WTC11 (cell line): ENCODE measurements around the gene WDPCP.

ENCODE experiments used
- CTCF ChIP-seq: fragments of 200-600 bp; IDR thresholded peaks from 2 replicates; pipeline ENCODE4 v1.8.0; 2022; ENCODE audit warnings: antibody characterized with exemption
- ETV6 ChIP-seq: sonication (generic); formaldehyde crosslinking; IDR thresholded peaks from 2 replicates; pipeline ENCODE4 v1.8.1; 2022; ENCODE audit warnings: mild to moderate bottlenecking, missing genetic modification reagents
- MXD4 ChIP-seq: fragments of 250-450 bp; sonication (Bioruptor Pico); IDR thresholded peaks from 2 replicates; pipeline ENCODE4 v1.8.0; 2021; ENCODE audit warnings: mild to moderate bottlenecking, moderate library complexity, borderline replicate concordance
- NFE2L1 ChIP-seq: sonication (generic); formaldehyde crosslinking; IDR thresholded peaks from 2 replicates; pipeline ENCODE4 v1.8.1; 2023; ENCODE audit warnings: missing genetic modification reagents
- NFYB ChIP-seq: sonication (generic); formaldehyde crosslinking; conservative IDR thresholded peaks from 2 replicates; pipeline ENCODE4 v1.8.0; 2022; ENCODE audit warnings: low read depth, missing genetic modification reagents
- NR3C1 ChIP-seq: sonication (generic); formaldehyde crosslinking; conservative IDR thresholded peaks from 2 replicates; pipeline ENCODE4 v1.8.1; 2023; ENCODE audit warnings: low read depth, mild to moderate bottlenecking, missing genetic modification reagents
- TEAD4 ChIP-seq: sonication (generic); formaldehyde crosslinking; IDR thresholded peaks from 2 replicates; pipeline ENCODE4 v1.8.0; 2022; ENCODE audit warnings: mild to moderate bottlenecking, missing genetic modification reagents
- ZNF396 ChIP-seq: fragments of 250-450 bp; sonication (Bioruptor Pico); IDR thresholded peaks from 2 replicates; pipeline ENCODE4 v1.8.0; 2021; ENCODE audit warnings: mild to moderate bottlenecking, moderate library complexity, borderline replicate concordance
- ZNF512 ChIP-seq: sonication (generic); formaldehyde crosslinking; IDR thresholded peaks from 2 replicates; pipeline ENCODE4 v1.8.1; 2022; ENCODE audit warnings: missing genetic modification reagents, borderline replicate concordance

- TF ChIP-seq ZNF512 (CRISPR knock-in tag): no peak
- no peak for TF ChIP-seq ZNF396
- no peak for TF ChIP-seq ETV6 (CRISPR knock-in tag)
- TF ChIP-seq NR3C1 (CRISPR knock-in tag): no peak
- no peak for TF ChIP-seq NFE2L1
- peak; percentile 71 for TF ChIP-seq CTCF
- TF ChIP-seq NFYB (CRISPR knock-in tag): no peak
- TF ChIP-seq MXD4 (CRISPR knock-in tag): no peak
- TF ChIP-seq TEAD4: no peak
These were observed 399.3 kb downstream of the WDPCP start for GRCh38 chr2:63189026-63189425.
